NOMO-1 treated with DMSO at 0.1 percent for 48 hours (cell line): ENCODE results near the gene CD44.
A peak's percentile ranks its signal among the peaks of the same experiment; 100 is the strongest.

Experiments used
- DNase-seq: peaks from one replicate; lab custom pipeline; 2025; ENCODE audit not compliant: unreplicated experiment; lab: John Stamatoyannopoulos, UW

The CD44 gene

DNA sequence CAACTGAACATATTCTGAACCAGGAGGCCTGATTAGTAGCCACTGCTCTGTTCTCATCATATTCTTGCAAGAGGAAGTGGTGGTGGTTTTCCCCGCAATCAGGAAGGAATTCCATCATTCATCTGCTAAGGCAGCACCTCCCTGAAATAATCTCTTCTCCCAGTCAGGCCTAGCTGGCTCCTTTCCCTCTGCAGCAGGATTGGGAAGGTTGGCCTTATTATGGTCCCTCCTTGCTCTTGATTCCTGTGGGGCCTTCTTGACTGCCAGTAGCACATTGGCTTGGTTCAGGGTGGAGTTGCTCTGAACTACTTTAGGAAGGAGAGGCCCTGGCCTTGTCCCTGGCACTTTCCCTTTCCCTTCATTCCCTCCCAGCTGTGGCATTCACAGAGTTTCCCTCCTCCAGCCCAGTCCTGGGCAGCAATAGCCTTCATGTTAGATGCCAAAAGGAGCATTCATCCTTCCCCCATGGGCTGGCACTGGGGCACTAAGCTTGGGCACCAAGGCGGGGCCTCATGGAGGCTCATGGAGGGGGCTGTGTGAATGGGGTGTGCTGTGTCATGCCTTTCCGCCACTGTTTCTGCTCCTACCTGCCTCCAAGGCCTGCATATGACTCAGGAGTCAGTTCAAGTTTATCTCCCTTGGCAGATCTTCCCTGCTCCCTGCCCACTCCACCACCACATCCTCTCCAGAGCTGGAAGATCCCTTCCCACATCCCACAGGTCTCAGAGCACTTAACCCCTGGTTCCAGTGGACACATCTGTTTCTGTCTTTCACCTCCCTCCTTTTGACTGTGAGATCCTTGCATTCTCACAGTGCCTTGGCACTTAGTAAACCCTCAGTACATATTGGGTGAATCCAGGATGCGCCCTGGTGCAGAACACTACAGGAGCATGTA lies 27.6 kb upstream of the CD44 start:
- DNase-seq = no peak

DNA sequence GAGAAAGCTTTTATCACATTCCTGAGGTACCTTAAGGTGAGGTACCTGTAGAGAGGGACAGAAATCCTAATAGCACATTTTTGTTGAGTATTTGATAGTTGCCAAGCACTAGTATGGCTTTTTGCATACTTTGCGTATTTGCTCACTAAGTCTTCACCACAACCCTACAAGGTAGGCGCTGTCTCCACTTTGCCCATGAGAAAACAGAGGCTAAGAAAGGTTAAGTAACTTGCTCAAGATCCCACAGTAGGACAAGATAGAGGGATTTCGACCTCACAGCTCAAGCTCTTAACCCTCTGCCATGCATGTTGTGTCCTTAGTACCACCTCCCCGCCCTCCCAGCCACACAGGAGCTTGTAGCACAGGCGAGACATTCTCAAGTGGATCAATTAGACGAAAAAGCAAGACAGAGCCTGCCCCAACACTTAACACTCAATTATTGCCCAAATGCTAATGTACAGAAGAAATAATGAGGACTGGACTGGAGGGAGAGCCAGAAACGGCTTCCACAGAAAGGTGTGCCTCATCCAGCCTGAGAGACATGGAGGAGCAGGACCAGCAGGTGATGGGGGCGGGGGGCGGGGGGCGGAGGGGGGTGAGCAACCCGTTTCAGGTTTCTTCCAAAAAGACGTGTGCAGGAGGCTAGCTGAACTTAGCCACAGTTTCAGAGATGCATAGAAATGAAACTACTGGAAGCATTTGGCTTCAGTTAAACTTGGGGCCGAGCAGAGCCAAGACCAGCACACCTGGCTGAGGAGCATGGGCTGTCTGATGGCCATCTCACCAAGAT lies 26.7 kb upstream of the CD44 start:
- no peak for DNase-seq

DNA sequence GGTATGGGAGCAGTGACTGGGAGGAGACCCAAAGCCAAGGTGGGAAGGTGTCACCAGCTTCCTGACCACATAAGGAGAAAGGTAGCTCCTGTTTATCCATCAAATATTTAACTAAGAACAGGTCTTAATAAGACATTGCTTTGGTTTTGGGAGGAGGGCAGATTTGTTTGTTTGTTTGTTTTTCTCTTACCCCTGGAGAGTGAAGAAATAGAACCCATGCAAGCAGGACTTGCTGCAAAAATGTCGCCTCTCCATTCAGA lies 26.2 kb upstream of the CD44 start:
- no peak for DNase-seq

DNA sequence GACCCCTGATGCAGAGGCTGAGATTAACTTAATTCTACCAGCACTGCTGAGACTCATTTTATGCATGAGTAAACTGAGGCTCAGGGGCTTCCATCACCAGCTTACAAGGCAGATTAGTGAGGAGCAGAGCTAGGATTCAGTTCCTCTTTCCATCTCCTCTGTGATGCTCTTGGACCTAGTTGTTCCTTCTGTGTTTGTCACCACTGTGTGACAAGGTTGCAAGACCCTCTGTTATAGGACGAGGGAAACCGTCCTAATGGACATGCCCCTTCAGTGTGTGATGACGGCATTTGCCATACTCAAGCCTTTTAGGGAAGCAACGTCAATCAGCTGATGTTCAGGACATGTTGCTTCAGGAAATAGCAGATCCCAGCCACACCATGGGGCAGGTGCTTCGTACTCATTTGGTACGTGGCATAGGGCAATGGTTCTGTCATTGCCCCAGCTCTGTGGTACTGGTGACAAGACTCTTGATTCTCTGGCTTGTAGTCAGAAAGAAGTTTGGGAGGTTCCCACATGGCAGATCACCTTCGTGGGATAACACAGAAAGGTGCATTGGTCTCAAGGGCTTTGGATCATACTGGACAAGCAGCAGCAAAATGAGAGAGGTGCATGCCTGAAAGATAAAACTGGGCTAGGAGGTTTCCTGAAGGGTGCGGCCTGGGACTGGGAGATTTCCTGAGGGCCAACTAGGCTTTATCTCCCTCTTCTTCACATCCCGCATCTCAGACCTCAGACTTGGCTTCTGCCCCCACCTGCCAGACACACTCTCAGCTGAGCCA lies 23.9 kb upstream of the CD44 start:
- DNase-seq = peak; percentile 78

DNA sequence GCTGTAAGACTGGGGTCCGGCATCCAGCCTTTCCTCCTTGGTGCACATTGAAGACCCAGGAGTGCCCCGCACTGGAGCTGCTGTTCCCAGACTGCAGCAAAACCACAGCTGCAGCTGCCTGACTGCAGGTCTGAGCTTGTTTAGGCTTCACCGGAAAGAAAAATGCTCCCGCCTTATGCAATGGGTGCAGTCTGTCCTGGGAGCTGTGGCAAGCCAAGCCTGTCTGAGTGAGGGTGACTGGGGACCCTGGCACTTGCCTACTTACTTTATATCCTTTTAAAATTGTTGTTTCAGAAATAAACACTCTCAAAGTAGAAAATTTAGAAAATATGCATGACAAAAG lies 23.3 kb upstream of the CD44 start:
- no peak for DNase-seq

DNA sequence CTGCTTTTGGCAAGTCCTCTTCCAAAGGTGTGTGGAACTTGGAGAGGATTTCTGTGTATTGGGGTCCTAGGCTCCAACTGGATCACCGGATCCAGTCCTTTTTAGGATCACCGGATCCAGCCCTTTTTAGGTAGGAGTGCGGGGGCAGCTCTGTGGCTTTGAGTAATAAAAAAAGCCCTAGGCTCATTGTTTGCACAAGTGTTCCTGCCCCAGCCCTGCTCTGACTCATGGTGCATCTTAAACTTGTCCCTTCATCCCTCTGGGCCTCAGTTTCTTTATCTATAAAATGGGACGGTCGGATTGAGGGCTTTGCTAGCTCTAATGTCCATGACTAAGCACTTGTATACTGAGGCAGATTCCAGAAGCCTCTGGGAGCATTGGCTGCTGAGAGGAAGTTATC lies 22.7 kb upstream of the CD44 start:
- DNase-seq = no peak

DNA sequence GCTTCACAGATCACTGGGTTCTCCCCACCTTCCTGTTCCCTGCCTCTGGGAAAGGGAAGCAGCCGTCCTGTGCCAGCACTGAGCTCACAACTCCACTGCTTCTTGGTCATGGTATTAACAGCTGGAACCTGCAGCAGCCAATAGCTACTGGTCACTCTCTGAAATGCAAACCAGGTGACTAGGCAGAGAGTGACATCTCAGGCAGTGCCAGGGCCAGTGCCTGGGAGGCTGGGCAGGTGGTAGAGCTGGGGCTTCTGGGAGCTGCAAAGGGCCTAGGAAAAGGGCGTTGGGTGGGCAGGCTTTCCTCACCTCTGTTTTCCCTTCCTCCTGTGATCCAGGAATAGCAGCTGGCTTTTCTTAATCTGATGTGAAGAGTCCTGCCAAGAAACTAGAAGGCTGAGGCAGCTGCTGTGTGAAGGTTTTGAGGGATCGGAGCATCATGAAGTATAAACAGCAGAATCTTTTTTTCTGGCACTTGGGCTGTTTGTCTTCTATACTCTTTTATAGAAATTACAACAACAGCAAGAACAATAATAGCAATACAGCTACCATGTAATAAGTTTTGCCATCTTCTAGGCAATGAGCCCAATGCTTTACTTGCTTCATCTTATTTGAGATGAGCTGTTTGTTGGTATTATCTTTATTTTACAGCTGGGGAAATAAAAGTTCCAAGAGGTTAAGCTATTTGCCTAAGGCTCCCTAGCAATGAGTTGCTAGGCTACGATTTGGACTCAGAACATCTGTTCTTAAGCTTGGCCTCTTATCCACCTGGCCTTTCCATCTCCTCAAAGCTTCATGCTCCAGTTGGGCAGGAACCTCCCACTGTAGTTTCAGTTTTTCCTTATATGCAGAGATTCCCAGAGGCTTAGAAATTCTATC lies 22.0 kb upstream of the CD44 start:
- no peak for DNase-seq

DNA sequence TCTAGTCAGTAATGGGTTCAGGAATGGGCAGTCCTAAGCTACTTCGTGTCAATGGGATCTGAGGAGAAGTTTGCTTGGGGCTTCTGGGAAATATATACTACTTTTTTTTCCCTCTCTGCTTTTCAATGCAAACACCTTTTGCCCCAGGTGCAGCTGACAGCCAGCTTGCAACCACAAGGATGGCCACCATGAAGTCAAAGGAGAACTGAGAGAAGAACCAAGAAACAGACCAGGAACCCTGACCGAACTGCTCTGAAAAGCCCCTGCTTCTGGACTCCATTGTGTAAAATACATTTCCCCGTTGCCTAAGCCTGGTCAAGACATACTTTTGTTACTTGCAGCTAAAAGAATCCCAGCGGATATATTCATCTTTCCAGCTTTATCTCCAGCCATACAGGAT lies 20.1 kb upstream of the CD44 start:
- no peak for DNase-seq

DNA sequence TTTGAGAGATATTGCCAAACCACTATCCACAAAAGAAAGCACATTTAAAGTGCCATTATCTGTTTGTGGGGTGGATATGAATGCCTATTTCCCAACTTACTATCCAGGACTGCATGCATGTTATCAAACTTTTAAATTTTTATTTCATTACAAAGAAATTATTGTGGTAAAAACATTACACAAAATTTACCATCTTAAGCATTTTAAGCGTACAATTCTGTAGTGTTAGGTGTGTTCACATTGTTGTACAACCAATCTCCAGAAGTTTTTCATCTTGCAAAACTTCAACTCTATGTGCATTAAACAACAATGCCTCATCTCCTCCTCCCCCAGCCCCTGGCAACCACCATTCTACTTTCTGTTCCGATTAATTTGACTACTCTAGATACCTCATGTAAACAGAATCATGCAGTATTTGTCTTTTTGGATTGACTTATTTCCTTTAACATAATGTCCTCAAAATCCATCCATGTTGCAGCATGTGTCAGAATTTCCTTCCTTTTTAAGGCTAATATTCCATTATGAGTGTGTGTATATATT lies 17.6 kb upstream of the CD44 start:
- no peak for DNase-seq

DNA sequence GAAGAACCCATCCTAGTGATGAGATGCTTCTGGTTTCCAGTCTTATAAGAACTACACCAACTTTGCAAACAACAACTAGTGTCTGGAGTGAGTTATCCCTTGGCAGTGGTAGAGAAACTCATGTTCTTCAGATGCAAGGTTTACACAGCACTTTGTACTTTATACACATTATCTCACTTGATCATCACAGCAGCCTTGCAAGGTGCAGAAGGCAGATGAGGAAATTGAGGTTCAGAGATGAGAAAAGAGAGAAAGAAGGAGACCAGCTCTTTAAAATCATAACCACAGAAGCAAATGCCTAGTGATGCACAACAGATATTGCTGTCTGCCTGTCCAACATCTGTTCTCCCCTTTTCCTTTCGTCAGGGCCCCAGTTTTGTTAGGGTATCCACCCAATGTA lies 16.7 kb upstream of the CD44 start:
- no peak for DNase-seq

DNA sequence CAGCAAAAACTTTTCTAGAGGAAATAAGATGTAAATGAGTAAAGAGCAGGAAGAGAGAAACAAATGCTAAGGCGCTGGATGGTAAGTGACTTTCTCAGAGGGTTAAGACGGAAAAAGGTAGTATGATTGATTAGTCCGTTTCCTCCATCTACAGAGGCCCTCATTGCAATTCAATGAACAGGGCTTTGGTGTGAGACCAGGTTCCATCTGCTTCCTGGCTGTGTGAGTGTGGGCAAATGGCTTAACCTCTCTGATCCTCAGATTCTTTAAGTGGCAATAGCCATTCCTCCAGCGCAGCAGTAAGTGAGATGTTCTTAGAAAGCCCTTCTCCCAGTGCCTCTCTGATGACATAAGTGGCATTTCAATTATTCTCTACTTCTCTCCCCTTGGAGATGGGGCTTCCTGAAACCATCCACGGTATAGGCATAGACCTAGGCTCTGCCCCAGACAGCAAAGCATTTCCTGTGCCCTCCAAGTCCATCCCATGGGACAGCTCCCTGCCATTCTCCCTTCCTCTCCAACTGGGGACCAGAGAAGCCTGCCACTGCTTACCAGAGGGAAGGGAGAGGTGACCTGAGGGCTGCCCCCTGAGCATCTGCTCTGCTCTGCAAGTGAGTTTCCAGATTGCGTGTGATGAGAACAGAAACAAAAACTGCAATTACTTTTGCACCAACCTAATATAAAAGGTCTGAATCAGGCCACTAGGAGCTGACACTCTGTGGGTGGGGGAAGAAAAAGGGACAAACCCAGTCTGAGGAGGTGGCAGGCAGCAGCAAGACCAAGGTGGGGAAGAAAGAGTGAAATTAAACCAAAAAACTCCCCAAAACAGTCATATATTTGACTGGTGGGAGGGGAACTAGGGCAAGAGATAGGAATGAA lies 12.7 kb upstream of the CD44 start:
- DNase-seq = no peak

DNA sequence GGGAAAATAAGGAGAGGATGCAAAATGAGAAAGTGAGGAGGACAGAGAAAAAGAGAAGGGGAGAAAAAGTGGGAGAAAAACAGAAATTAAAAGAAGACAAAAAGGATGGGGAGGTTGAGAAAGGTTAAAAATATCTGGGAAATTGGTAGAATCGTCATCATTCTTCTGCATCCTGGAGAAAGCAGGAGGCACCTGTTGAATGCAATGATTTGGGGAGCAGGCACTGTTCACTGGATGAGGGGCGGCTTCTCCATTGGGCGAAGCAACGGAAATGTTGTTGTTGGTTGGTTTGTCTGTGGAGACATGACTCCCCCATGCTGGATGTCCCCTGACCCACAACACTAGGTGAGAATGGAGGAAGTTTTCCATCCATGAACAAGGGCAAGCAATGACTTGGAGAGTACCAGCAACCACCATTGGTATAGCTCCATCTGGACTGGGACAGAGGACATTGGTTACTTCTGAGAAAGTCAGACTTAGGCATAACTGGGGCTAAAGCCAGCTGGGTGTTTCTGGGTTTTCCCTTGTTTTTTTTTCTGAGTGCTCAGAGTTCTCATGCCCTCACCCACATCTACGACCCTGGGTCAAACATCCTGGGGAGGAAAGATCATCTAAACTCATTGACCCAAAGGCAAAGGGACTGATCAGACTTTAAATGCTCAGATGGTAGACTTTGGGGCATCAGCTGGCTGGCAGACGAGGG lies 11.9 kb upstream of the CD44 start:
- DNase-seq = no peak

DNA sequence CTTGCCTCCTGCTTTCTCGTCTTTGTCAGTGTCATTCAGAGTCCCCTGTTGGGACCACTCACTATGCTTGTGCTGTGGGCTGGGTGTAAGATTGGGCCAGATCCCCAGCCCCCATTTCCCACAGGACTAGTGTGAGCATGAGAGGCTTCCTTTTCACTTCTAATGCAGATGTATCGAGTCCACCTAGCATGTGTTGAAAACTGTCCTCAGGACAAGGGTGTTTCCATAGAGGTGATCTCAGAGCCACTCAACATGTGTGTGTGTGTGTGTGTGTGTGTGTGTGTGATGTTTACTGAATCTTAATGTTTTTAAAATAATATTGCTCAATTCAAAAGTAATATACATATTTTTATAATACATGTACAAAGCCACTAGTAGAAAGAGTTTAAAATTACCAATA lies 11.4 kb upstream of the CD44 start:
- no peak for DNase-seq

DNA sequence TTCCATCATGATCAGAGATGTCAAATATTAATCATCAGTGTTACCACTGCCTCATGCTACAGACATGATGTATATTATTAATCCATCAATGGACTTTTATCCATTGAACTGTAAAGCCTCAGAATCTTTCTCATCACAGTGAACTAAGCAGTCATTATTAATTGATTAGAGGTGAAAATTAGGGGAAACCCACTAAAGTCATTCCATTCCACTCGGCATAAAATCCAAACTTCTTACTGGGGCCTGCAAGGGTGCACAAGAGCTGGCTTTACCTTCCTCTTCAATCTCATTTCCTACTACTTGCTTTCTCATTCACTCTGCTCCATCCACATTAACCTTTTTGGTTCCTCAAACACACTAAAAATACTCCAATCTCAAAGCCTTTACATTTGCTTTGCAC lies 7.9 kb upstream of the CD44 start:
- no peak for DNase-seq

DNA sequence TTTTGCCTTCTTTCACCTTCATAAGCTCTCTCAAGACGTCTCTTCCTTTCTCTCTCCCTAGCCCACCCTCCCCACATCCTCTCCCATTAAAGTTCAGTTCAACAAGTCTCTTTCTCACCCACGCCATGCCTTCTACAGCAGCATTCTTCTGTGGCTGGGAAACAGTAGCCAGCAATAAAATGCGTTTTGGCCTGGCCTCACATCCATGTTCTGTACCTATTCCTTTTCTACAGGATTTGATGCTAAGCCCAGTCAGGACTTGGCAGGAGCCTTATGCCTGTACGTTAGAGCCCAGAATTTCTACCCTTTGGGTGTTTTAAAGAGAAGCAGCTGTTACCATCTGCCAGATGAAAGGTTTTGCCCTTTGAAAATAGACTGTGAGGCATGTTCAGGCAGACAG lies 7.1 kb upstream of the CD44 start:
- DNase-seq = no peak

DNA sequence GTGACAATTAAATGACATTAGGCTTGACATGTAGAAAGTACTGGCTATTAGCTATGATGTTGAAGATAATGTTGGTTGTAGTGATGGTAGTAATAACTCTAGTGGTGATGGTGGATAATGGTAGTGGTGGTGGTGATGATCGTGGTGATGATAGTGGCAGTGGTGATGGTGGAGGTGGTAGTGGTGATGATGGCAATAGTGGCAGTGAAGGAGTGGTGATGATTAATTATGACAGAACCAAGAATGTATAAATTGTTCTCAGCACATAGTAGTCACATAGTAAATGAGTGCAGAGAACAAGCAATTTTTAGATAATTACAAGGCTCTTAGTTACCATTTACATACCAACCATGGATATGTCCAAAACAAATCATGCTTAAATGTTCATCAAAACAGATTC lies 5.3 kb upstream of the CD44 start:
- DNase-seq = no peak

DNA sequence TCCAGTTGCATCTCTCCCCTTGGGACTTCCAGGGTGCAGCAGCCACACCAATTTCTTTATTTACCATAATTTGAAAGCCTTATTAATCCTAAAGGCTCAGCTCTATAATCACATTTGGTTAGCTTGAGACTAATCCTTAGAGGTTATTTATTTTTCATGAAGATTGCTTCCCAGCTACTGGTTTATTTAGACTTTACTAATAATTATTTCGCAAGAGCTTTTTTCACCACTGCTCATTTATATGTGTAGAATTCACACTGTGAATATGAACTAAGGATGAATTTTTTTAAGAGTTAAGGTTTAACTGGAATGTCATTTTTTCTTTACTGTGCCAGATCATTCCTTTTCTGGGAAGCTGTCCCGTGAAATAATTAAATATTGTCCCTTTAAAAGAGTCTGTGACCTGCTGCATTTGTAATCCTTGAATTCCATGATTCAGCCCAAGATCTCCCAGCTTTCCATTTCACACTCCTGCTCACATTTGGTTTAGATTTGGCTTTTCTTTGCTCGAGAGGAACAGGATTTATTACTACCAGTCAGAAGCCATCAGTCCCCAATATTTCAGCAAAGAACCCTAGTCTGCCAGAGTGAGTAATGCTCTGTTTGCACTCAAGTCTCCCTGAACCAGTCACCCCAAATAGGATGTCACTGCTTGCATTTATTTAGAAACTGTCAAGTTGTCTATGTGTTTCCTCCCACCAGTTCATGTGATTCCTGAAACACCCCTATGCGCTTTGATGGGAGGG lies 4.4 kb upstream of the CD44 start:
- no peak for DNase-seq

DNA sequence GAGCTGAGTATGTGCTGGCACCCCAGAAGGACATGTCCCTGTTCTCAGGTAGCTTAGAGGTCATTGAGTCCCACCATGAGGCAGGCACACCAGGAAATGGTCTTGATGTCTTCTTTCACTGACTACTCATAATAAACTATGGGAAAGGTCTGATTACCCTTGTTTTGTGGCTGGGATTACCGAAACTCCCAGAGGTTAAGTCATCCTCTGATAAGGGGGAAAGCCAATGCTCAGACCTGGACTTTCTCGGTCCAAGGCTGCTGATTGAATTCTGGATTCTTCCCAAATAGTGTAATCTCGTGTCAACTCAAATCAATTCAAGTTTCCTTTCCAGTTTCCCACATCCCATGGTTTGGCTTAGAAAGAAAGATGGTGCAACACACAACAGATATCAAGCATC lies 3.7 kb upstream of the CD44 start:
- DNase-seq = no peak

DNA sequence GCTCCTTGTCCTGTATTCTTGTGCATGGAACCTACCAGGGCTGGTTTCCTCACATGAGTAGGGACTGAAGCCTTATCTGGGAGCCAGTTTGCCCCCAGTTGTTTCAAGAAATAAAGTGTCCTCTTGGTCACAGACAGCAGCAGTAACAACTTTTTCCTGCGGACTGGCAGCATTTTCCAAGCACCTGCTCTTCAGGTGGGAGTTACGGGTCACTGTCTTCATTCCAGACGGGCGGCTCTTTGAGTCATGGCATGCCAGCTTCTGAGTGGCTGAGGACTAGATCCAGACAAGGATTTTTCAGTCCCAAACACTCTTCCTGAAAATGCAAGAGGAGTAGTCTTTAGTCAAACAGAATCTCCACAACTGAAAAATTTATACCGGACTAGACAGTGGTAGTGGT lies 2.7 kb upstream of the CD44 start:
- no peak for DNase-seq
